GM18873 (cell line): ENCODE measurements around the gene NPEPL1.
"Not testable (repeated sequence)": the region's sequence is repeated elsewhere in the genome, so short reads cannot be mapped to it uniquely, and the experiment has no call there.

Experiments
- ATAC-seq: cut with Tn5 transposase; IDR thresholded peaks from one replicate; pipeline ENCODE4 v1.9.1; 2021; ENCODE audit warnings: mild to moderate bottlenecking, moderate library complexity, moderate number of reproducible peaks; ENCODE audit not compliant: unreplicated experiment, low FRiP score

The NPEPL1 gene

DNA sequence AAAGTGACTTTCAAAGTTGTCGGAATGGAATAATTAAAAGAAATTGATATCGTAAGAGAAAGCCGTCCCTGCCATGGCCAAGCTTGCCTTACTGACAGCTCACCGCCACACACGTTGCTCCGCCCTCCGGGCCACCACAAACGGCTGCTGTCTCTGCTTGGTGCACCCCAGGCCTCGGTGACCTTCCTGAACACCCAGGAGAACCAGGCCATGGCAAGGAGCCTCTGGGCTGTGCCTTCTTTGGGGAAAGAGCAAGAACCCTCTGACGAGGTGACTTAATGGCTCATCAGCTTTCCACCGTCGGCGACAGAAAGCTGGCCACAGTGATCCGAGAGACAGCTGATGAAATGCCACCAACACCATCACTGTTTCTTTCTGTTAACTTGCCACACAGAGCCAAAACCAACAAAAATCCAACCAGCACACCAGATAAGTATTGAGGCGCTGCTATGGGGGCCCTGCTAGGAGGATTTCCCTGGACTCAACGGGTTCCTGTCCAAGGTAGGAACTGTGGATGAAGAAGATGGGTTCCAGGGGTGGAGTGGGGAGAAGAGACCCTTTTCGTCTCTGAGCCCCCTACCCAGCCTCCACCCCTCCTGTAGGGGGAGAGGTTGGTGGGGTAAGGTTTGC lies 61.4 kb downstream of the NPEPL1 start:
- no peak for ATAC-seq

DNA sequence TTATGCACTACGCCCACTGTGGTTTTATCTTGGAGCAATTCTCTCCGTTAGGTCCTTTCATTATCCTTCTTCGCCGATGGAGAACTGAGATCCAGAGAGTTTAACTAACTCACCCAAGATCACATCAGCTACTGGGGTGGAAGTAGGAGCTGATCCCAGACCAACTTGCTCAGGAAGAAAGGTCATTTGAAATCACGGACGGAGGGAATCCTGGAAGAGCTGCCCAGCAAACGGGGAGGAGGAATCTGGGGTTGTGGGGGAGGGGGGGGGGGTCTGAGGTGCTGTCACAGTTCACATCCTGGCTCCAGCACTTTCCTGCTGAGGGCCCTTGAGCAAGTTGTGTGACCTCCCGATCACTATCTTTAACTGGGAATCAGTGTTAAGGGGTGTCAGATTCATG lies 62.0 kb downstream of the NPEPL1 start:
- no peak for ATAC-seq

DNA sequence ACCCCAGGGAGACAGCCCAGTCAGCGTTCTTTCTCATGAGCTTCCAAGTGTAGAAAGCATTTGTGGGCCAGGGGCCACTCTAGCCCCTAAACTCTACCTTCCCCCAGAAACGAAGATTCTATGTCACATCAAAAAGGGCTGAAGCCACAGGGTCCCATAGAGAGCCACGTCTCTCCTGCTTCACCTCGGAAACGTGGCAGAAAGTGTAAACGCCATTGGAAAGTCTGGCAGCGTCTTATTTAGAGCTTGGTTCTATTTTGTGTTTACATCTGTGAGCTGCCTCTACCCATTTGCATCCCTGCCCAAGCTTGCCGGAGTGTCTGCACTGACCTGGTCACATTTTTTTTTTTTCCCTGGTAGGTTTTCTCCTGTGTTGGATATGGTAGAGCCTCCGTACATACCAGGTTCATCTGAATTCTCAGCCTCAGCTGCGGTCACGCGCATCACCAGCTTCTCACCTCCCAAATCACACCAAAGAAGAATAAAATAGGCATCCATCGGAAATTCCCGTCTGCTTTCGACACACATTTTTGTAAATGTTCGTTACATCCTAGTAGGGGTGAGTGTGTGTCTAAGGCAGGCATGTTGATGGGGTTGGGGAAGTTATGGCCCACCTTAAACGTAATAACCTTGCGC lies 62.6 kb downstream of the NPEPL1 start:
- no peak for ATAC-seq

DNA sequence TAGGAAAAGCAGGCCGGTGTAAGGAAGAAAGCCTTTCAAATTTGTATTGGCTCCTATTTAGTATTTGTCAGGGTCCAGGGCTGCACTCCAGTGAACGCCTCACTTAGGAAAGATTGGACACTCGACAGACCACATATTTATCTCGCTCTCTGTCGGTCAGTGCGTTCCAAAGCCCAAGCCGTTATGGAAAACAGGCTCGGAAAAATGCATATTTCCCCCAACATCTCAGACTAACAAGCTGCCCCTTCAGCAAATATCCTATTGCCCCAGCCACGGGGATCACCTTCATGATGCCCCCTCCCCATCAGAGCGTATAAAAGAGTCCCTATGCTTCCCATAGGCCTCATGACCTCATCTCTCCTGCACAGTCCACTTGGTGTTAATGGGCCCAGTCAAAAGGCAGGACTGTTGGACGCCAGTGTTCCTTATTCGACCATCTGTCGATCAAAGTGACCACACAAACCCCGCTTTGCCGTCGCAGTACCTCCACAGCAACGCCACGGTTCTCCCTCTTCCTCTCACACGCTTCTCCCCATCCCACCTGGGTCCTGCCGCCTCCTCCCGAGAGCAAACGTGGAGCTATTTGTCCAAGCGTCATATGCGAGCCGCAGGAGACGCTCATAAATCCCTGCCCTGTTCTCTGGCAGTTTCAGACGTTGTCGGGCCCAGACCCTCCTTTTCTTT lies 63.3 kb downstream of the NPEPL1 start:
- ATAC-seq = no peak

DNA sequence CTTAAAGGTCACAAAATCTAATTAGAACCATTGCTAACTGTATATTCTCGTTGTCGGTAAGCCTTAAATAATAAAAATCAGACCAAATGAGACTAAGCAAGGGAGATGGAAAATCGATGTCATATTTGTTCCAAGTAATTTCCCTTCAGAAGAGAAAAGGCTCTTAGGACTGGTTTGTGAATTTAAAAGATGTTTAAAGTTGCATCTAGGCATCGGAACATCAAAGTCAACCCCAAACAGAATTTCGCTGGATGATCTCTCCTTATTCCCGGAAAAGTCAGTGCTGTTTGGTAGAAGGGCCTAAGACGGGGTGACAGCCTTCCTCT lies 63.8 kb downstream of the NPEPL1 start:
- ATAC-seq = no peak

DNA sequence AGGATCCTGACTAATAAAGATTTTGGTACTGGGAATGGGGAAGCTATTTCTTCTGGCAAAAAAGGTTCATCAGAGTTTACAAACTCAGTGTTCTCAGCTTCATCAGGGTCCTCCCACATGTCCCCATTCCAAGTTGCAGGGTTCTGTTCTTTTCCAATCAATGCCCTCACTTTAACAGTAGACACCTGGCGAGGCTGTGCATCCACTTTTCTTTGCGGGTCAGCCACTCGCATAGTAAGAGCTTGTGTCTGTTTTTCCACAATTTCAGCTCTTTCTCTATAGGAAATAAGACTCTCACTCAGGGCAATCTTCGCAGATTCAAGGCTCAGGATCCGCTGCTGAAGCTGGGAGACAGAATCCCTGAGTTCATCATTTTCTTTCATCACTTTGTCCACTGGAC lies 65.0 kb downstream of the NPEPL1 start:
- ATAC-seq = not testable (repeated sequence)

DNA sequence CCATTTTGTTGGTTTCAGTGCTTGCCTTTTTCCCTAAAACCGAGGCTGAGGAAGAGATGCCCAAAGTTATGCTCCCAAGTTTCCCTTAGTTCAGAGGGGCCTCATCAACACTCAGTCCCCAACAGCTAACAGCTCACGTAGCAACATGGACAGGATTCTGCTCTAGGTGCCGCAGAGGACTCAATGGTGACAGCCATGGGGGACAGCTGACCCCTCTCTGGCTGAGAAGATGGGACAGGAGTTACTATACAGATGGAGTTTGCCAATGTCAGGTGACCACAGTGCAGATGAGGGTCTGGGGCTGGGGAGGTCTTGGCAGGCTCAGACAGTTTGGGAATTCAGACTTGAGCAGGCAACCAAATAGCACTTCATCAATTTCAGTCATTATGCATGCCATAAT lies 67.3 kb downstream of the NPEPL1 start:
- no peak for ATAC-seq

DNA sequence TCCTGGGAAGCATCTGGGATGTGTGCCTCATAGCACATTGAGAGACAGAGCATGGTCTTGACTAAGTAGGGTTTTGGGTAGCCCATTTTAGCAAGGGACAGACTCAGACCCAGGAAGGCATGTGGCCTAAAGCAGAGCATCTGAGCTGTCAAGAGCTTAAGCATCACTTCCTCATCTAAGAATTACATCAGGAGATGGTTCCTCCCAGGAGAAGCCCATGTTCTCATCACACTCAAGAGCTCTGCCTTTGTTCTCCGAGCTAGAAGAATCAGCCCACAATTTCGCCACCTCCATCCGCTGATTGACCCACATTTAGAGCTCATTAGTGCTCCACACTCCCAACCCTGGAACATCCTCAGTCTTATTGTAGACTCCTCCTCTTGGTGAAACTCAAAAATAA lies 68.3 kb downstream of the NPEPL1 start:
- ATAC-seq = no peak

DNA sequence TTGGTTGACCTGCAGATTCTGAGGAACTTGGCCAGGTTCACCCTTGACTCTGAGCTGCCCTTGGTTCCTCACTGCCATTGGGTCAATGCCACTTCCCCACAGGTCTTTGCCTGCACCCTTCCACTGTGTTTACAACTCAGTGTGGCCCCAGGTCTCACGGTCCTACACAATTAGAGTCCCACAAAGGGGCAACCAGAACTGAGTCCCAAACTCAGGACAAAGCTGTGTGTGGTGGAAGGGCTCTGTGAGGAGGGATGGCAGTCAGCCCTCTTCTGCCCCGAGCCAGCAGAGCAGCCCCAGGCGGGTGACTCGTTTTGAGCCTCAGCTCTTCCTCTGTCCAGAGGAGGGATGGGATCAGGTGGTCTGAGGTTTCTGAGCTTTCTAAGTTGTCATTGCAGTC lies 69.5 kb downstream of the NPEPL1 start:
- ATAC-seq = no peak

DNA sequence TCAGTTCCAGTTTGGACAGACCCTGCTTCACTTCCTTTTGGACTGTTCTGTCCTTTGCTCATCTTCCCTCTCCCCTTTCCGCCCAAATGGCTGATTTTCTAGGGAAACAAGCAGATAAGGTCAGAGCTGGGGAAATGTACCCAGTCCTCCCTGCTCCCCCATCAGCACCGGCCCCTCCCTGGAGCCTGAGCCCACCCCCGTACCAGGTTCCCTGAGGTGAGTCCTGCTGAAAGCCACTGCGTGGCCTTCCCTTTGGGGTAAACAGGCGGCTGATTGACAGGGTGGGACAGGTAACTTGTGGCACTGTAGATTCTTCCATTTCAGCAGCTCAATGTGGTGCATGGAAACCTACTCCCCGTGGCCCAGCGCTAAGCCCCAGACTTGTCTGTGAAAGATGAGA lies 70.5 kb downstream of the NPEPL1 start:
- no peak for ATAC-seq
